ENCODE data around the gene CYTIP. TPM values are rescaled to one million over a fixed set of nuclear protein-coding genes. Genes with fewer than 3 reads are reported as not detected.

The CYTIP gene
- total and polyA plus RNA-seq, 4 donors: 1.6 to 5.5 (median 2.1) TPM

- peak overlapping the region; percentile 13 to 37 for H3K27ac ChIP-seq (ENCODE audit: low read depth in 1 of 2, low read length in 2 of 2)
- H3K9me3 ChIP-seq (ENCODE audit: control insufficient read depth in 4 of 4, low read length in 3 of 4): no peaks in the 10 kb centered on the region
- H3K27me3 ChIP-seq (ENCODE audit: control insufficient read depth in 4 of 4, insufficient read depth in 4 of 4, low read length in 3 of 4): no peaks in the 10 kb centered on the region
- no peak for TF ChIP-seq FOXA2 (IDR thresholded peaks at IDR 0.05)
- TF ChIP-seq GABPA (IDR thresholded peaks at IDR 0.05 in 1 of 2, conservative IDR thresholded peaks at IDR 0.05 in 1 of 2): no peak
- H3K36me3 ChIP-seq (ENCODE audit: control insufficient read depth in 4 of 4, insufficient read depth in 3 of 4, low read depth in 1 of 4, low read length in 3 of 4): no peaks in the 10 kb centered on the region
- 86% methylated on average over 1 of the region's 1 CpG for WGBS
- no peaks in the 10 kb centered on the region for H3K4me1 ChIP-seq (ENCODE audit: control insufficient read depth in 4 of 4, insufficient read depth in 4 of 4, low read length in 3 of 4)
- no peak for DNase-seq (ENCODE audit: low spot score)
- no peak overlapping the region for H3K4me3 ChIP-seq (ENCODE audit: low read depth in 1 of 3, low read length in 3 of 3)
- H3K9ac ChIP-seq (ENCODE audit: low read depth in 1 of 2, low read length in 2 of 2): no peak overlapping the region
These were observed 29.8 kb downstream of the CYTIP start for GRCh38 chr2:157414050-157414449.

GRCh38 chr2:157413326-157414035 is 30.4 kb downstream of the CYTIP start:
- H3K4me3 ChIP-seq (ENCODE audit: low read depth in 1 of 3, low read length in 3 of 3): no peak overlapping the region
- no peak overlapping the region for H3K9ac ChIP-seq (ENCODE audit: low read depth in 1 of 2, low read length in 2 of 2)
- TF ChIP-seq RXRA (IDR thresholded peaks at IDR 0.05) (no peak), FOXA2 (IDR thresholded peaks at IDR 0.05) (no peak), RAD21 (IDR thresholded peaks at IDR 0.05) (no peak), HNF4G (IDR thresholded peaks at IDR 0.05) (no peak), SP1 (IDR thresholded peaks at IDR 0.05) (no peak), HNF4A (conservative IDR thresholded peaks at IDR 0.05) (no peak), ATF3 (IDR thresholded peaks at IDR 0.05) (no peak), CTCF (IDR thresholded peaks at IDR 0.05; ENCODE audit: low read depth, low read length, missing input control) (no peak), REST (IDR thresholded peaks at IDR 0.05) (no peak), JUND (IDR thresholded peaks at IDR 0.05) (no peak), ZBTB33 (IDR thresholded peaks at IDR 0.05) (no peak)
- peak overlapping the region; percentile 13 to 37 for H3K27ac ChIP-seq (ENCODE audit: low read depth in 1 of 2, low read length in 2 of 2)
- WGBS: 74% methylated on average over 4 of the region's 4 CpGs
- DNase-seq (ENCODE audit: low spot score): no peak
- H3K4me1 ChIP-seq (ENCODE audit: control insufficient read depth in 4 of 4, insufficient read depth in 4 of 4, low read length in 3 of 4): no peaks in the 10 kb centered on the region
- no peaks in the 10 kb centered on the region for H3K36me3 ChIP-seq (ENCODE audit: control insufficient read depth in 4 of 4, insufficient read depth in 3 of 4, low read depth in 1 of 4, low read length in 3 of 4)
- no peaks in the 10 kb centered on the region for H3K9me3 ChIP-seq (ENCODE audit: control insufficient read depth in 4 of 4, low read length in 3 of 4)
- H3K27me3 ChIP-seq (ENCODE audit: control insufficient read depth in 4 of 4, insufficient read depth in 4 of 4, low read length in 3 of 4): no peaks in the 10 kb centered on the region

All from liver (tissue), 9 donors.